Esophagus (tissue), 2 donors: ENCODE results near the gene NOVA1. TPM values are rescaled to one million over a fixed set of nuclear protein-coding genes. Genes with fewer than 3 reads are reported as not detected.
A peak's percentile ranks its signal among the peaks of the same experiment; 100 is the strongest.

Source experiments
- H3K27ac ChIP-seq, 2 donors: one replicate each; pipeline ENCODE4 v1.5.1; 2013; ENCODE audit warnings: low read depth in 2 of 2, mild to moderate bottlenecking in 2 of 2, inconsistent platforms in 1 of 2, low read length in 1 of 2, moderate library complexity in 1 of 2
- H3K27me3 ChIP-seq, 2 donors: one replicate each; pipeline ENCODE4 v1.6.1; 2013; ENCODE audit warnings: low read length in 2 of 2, control low read depth in 1 of 2, mild to moderate bottlenecking in 1 of 2; ENCODE audit not compliant: insufficient read depth in 2 of 2, control insufficient read depth in 1 of 2
- H3K36me3 ChIP-seq, 2 donors: one replicate each; pipeline ENCODE4 v1.6.1; 2013; ENCODE audit warnings: low read length in 1 of 2; ENCODE audit not compliant: control insufficient read depth in 2 of 2, insufficient read depth in 2 of 2
- H3K4me1 ChIP-seq, 2 donors: one replicate each; pipeline ENCODE4 v1.6.1; 2013; ENCODE audit warnings: low read length in 1 of 2; ENCODE audit not compliant: control insufficient read depth in 2 of 2, insufficient read depth in 2 of 2
- H3K4me3 ChIP-seq, 2 donors: one replicate each; pipeline ENCODE4 v1.5.1; 2013; ENCODE audit warnings: low read length in 2 of 2, mild to moderate bottlenecking in 2 of 2, low read depth in 1 of 2, moderate library complexity in 1 of 2
- H3K9me3 ChIP-seq, 2 donors: one replicate each; pipeline ENCODE4 v1.6.1; 2013; ENCODE audit warnings: mild to moderate bottlenecking in 2 of 2, low read depth in 1 of 2, low read length in 1 of 2, moderate library complexity in 1 of 2; ENCODE audit not compliant: control insufficient read depth in 2 of 2, insufficient read depth in 1 of 2
- WGBS, 2 donors: extraction: QIAGEN DNeasy Blood & Tissue Kit; methylation state at CpG; one replicate each; pipeline ENCODE4 v1.1.7; 2013; 5-methylcytosine and 5-hydroxymethylcytosine counted together
- polyA plus RNA-seq, 2 donors: library from polyadenylated mRNA; stranded (reverse); fragments of 200-250 nt; gene quantifications; one replicate each; pipeline ENCODE4 v1.2.3, GENCODE V29; 2013
- donor health status: healthy with polysubstance abuse.
- donor health status: Bipolar disorder and iron deficiency.

NOVA1 gene
- polyA plus RNA-seq, 2 donors, result 0.60 to 1.4 TPM

GRCh38 chr14:26606729-26607312, 9.0 kb upstream of the NOVA1 start:
- no peaks in the 10 kb centered on the region for H3K4me1 ChIP-seq
- H3K9me3 ChIP-seq, result no peaks in the 10 kb centered on the region
- WGBS, 2 donors, result 44 to 49% methylated on average over 3 of the region's 3 CpGs
- no peak overlapping the region for H3K27ac ChIP-seq
- H3K27me3 ChIP-seq, result no peaks in the 10 kb centered on the region
- H3K4me3 ChIP-seq, result no peak overlapping the region
- no peaks in the 10 kb centered on the region for H3K36me3 ChIP-seq

- 71 to 73% methylated on average over 2 of the region's 2 CpGs for WGBS, 2 donors
- no peaks in the 10 kb centered on the region for H3K9me3 ChIP-seq
- H3K4me3 ChIP-seq, result no peak overlapping the region
- H3K36me3 ChIP-seq, result no peaks in the 10 kb centered on the region
- no peak overlapping the region for H3K27ac ChIP-seq
- H3K4me1 ChIP-seq, result no peaks in the 10 kb centered on the region
- H3K27me3 ChIP-seq, result no peaks in the 10 kb centered on the region
Observed at GRCh38 chr14:26605602-26606001, 7.8 kb upstream of the NOVA1 start.

GRCh38 chr14:26602902-26603301, 5.1 kb upstream of the NOVA1 start:
- Histone ChIP-seq H3K4me3 (no peak overlapping the region), H3K27ac (no peak overlapping the region), H3K36me3 (no peaks in the 10 kb centered on the region), H3K27me3 (peaks cover 0 to 4% of the 10 kb centered on the region in 2 donors), H3K4me1 (no peaks in the 10 kb centered on the region), H3K9me3 (no peaks in the 10 kb centered on the region)
- 74 to 81% methylated on average over 2 of the region's 2 CpGs for WGBS, 2 donors

GRCh38 chr14:26601856-26602255, 4.0 kb upstream of the NOVA1 start:
- H3K4me1 ChIP-seq, result peaks cover 0 to 3% of the 10 kb centered on the region in 2 donors
- peaks cover 0 to 4% of the 10 kb centered on the region in 2 donors for H3K27me3 ChIP-seq
- no peaks in the 10 kb centered on the region for H3K9me3 ChIP-seq
- no peak overlapping the region for H3K4me3 ChIP-seq
- WGBS, 2 donors, result 62 to 77% methylated on average over 4 of the region's 4 CpGs
- H3K27ac ChIP-seq, result peak overlapping the region in 1 of 2 donors; percentile 21
- H3K36me3 ChIP-seq, result no peaks in the 10 kb centered on the region

- H3K36me3 ChIP-seq, result no peaks in the 10 kb centered on the region
- peaks cover 0 to 4% of the 10 kb centered on the region in 2 donors for H3K27me3 ChIP-seq
- no peaks in the 10 kb centered on the region for H3K9me3 ChIP-seq
- no peak overlapping the region for H3K27ac ChIP-seq
- WGBS, 2 donors, result 45 to 50% methylated on average over 7 of the region's 7 CpGs
- H3K4me1 ChIP-seq, result peaks cover 0 to 3% of the 10 kb centered on the region in 2 donors
- H3K4me3 ChIP-seq, result peak overlapping the region in 1 of 2 donors; percentile 72
Observed at GRCh38 chr14:26599291-26599690, 1.5 kb upstream of the NOVA1 start.

- Histone ChIP-seq H3K36me3 (no peaks in the 10 kb centered on the region), H3K9me3 (no peaks in the 10 kb centered on the region), H3K27me3 (peaks cover 0 to 4% of the 10 kb centered on the region in 2 donors), H3K4me1 (peaks cover 0 to 3% of the 10 kb centered on the region in 2 donors), H3K27ac (peak overlapping the region; percentile 47 to 85), H3K4me3 (peak overlapping the region; percentile 64 to 72)
- WGBS, 2 donors, result 4% methylated on average over 18 of the region's 18 CpGs
Observed at GRCh38 chr14:26598672-26599131, 869 bp upstream of the NOVA1 start.

- H3K27ac ChIP-seq, result peak overlapping the region; percentile 47 to 85
- no peaks in the 10 kb centered on the region for H3K36me3 ChIP-seq
- WGBS, 2 donors, result 2% methylated on average over 50 to 54 of the region's 54 CpGs
- H3K4me1 ChIP-seq, result peaks cover 0 to 3% of the 10 kb centered on the region in 2 donors
- H3K4me3 ChIP-seq, result peak overlapping the region; percentile 64 to 72
- H3K27me3 ChIP-seq, result peaks cover 0 to 4% of the 10 kb centered on the region in 2 donors
- no peaks in the 10 kb centered on the region for H3K9me3 ChIP-seq
Observed at GRCh38 chr14:26598081-26598671, 343 bp upstream of the NOVA1 start.

- H3K27ac ChIP-seq, result peak overlapping the region in 1 of 2 donors; percentile 85
- WGBS, 2 donors, result 1 to 3% methylated on average over 16 to 33 of the region's 33 CpGs
- no peaks in the 10 kb centered on the region for H3K36me3 ChIP-seq
- peaks cover 0 to 4% of the 10 kb centered on the region in 2 donors for H3K27me3 ChIP-seq
- H3K4me1 ChIP-seq, result peaks cover 0 to 3% of the 10 kb centered on the region in 2 donors
- peak overlapping the region; percentile 50 to 72 for H3K4me3 ChIP-seq
- H3K9me3 ChIP-seq, result no peaks in the 10 kb centered on the region
Observed at GRCh38 chr14:26597071-26597588, 703 bp downstream of the NOVA1 start.

GRCh38 chr14:26596543-26597061, 1.2 kb downstream of the NOVA1 start:
- H3K27ac ChIP-seq, result peak overlapping the region in 1 of 2 donors; percentile 13
- 5 to 8% methylated on average over 21 of the region's 21 CpGs for WGBS, 2 donors
- no peaks in the 10 kb centered on the region for H3K9me3 ChIP-seq
- H3K4me1 ChIP-seq, result peaks cover 0 to 3% of the 10 kb centered on the region in 2 donors
- peaks cover 0 to 4% of the 10 kb centered on the region in 2 donors for H3K27me3 ChIP-seq
- peak overlapping the region; percentile 37 to 72 for H3K4me3 ChIP-seq
- H3K36me3 ChIP-seq, result no peaks in the 10 kb centered on the region
